ENCODE data around the gene RRP15. TPM values are rescaled to one million over a fixed set of nuclear protein-coding genes. Genes with fewer than 3 reads are reported as not detected.

RRP15 gene
- total RNA-seq, 2 donors from 2014 or later: 4.1 TPM

GRCh38 chr1:218273762-218274479 lies 11.2 kb upstream of the RRP15 start:
- no peak for DNase-seq (ENCODE audit: low spot score)
- no peak overlapping the region for H3K4me3 ChIP-seq
- intact Hi-C loops (cut with DNase I): no loop called here
- H3K27me3 ChIP-seq (replicated peaks; ENCODE audit: insufficient read depth): no peaks in the 10 kb centered on the region
- no peak for TF ChIP-seq POLR2AphosphoS5 (IDR thresholded peaks at IDR 0.05)
- TF ChIP-seq CTCF (IDR thresholded peaks at IDR 0.05): no peak
- no peak for TF ChIP-seq POLR2A (IDR thresholded peaks at IDR 0.05)
- H3K9me3 ChIP-seq: no peaks in the 10 kb centered on the region
- H3K36me3 ChIP-seq: no peaks in the 10 kb centered on the region
- H3K4me1 ChIP-seq (replicated peaks): no peaks in the 10 kb centered on the region
- H3K27ac ChIP-seq: no peak overlapping the region
- 52% methylated on average over 3 of the region's 3 CpGs for WGBS

DNA sequence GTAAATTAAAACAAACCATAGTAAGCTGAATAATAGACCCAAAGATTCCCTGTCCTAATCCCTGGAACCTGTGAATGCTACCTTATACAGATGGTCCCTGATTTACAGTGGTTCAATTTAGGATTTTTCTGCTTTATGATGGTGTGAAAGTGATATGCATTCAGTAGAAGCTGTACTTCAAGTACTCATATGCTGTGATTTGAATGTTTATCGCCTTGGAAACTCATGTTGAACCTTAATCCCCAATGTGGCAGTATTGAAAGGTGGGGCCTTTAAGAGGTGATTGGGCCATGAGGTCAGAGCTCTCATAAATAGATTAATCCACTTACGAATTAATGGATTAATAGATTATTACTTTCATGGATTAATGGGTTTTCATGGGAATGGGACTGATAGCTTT lies 10.6 kb upstream of the RRP15 start:
- no peaks in the 10 kb centered on the region for H3K9me3 ChIP-seq
- no peak for DNase-seq (ENCODE audit: low spot score)
- no peaks in the 10 kb centered on the region for H3K36me3 ChIP-seq
- H3K4me3 ChIP-seq: no peak overlapping the region
- no peak for TF ChIP-seq POLR2A (IDR thresholded peaks at IDR 0.05)
- no peak for TF ChIP-seq POLR2AphosphoS5 (IDR thresholded peaks at IDR 0.05)
- no peak for TF ChIP-seq CTCF (IDR thresholded peaks at IDR 0.05)
- intact Hi-C loops (cut with DNase I): no loop called here
- no peaks in the 10 kb centered on the region for H3K27me3 ChIP-seq (replicated peaks; ENCODE audit: insufficient read depth)
- no peaks in the 10 kb centered on the region for H3K4me1 ChIP-seq (replicated peaks)
- no peak overlapping the region for H3K27ac ChIP-seq
- 93% methylated on average over 2 of the region's 2 CpGs for WGBS

DNA sequence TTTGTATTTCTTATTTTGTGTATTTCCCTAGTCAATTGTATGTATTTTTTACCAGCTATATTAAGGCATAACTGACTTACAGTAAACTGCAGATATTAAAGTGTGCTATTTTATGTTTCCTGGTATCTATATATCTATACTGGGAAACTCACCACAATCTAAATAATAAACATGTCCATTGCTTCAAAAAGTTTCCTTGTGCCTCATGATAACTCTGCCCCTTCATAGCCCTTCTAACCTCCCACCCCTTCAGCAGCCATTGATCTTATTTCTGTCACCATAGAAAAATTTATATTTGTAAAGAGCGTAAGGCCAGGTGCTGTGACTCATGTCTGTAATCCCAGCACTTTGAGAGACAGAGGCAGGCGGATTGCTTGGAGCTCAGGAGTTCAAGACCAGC lies 9.3 kb upstream of the RRP15 start:
- Histone ChIP-seq H3K4me1 (replicated peaks) (no peaks in the 10 kb centered on the region), H3K4me3 (no peak overlapping the region), H3K27me3 (replicated peaks; ENCODE audit: insufficient read depth) (no peaks in the 10 kb centered on the region), H3K36me3 (no peaks in the 10 kb centered on the region), H3K9me3 (no peaks in the 10 kb centered on the region), H3K27ac (no peak overlapping the region)
- intact Hi-C loops (cut with DNase I): no loop called here
- no peak for DNase-seq (ENCODE audit: low spot score)
- 75% methylated on average over 2 of the region's 2 CpGs for WGBS
- TF ChIP-seq CTCF (IDR thresholded peaks at IDR 0.05): no peak
- no peak for TF ChIP-seq POLR2AphosphoS5 (IDR thresholded peaks at IDR 0.05)
- TF ChIP-seq POLR2A (IDR thresholded peaks at IDR 0.05): no peak

DNA sequence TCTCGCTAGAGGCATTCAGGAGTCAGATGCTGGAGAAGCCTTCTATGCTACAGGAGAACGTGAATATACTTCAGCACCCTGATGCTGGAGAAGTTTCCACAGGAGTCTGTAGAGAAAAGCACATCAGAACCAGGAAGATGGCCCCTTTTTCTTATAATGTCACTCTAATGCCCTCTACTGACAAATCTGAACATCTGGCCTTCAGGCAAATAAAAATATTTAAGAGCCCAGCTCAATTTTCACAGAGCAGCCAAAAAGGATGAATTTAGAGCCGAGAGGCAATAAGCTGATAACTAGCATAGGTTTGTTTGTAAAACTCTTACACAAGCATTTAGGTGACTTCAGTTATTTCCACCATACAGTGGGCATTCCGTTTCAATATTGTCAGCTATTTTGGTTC lies 3.8 kb upstream of the RRP15 start:
- Histone ChIP-seq H3K27ac (no peak overlapping the region), H3K4me1 (replicated peaks) (no peaks in the 10 kb centered on the region), H3K4me3 (no peak overlapping the region), H3K9me3 (no peaks in the 10 kb centered on the region), H3K36me3 (no peaks in the 10 kb centered on the region), H3K27me3 (replicated peaks; ENCODE audit: insufficient read depth) (no peaks in the 10 kb centered on the region)
- intact Hi-C loops (cut with DNase I): no loop called here
- TF ChIP-seq POLR2AphosphoS5 (IDR thresholded peaks at IDR 0.05): no peak
- TF ChIP-seq POLR2A (IDR thresholded peaks at IDR 0.05): no peak
- no peak for TF ChIP-seq CTCF (IDR thresholded peaks at IDR 0.05)
- no peak for DNase-seq (ENCODE audit: low spot score)
- 92% methylated on average over 4 of the region's 4 CpGs for WGBS

- intact Hi-C loops (cut with DNase I): no loop called here
- Histone ChIP-seq H3K27me3 (replicated peaks; ENCODE audit: insufficient read depth) (no peaks in the 10 kb centered on the region), H3K4me1 (replicated peaks) (no peaks in the 10 kb centered on the region), H3K36me3 (no peaks in the 10 kb centered on the region), H3K4me3 (peak overlapping the region; percentile 66 to 70), H3K9me3 (no peaks in the 10 kb centered on the region), H3K27ac (peak overlapping the region; percentile 83 to 87)
- WGBS: 7% methylated on average over 26 of the region's 26 CpGs
- no peak for DNase-seq (ENCODE audit: low spot score)
- TF ChIP-seq POLR2A (IDR thresholded peaks at IDR 0.05): no peak
- no peak for TF ChIP-seq POLR2AphosphoS5 (IDR thresholded peaks at IDR 0.05)
- no peak for TF ChIP-seq CTCF (IDR thresholded peaks at IDR 0.05)
Measured at GRCh38 chr1:218284377-218284916, 646 bp upstream of the RRP15 start.

Measured in prostate gland (tissue), 2 donors.